ENCODE measurements around the gene CRTC1. TPM values are rescaled to one million over a fixed set of nuclear protein-coding genes. Genes with fewer than 3 reads are reported as not detected.

Gene CRTC1
- total RNA-seq, 2 experiments from 2014 or later, result 5.3 to 9.7 TPM

GRCh38 chr19:18646535-18647370 is 36.7 kb upstream of the CRTC1 start:
- POLR2A ChIA-PET, result no interaction called here
- H3K4me3 Mint-ChIP-seq, result no peak overlapping the region
- H3K27me3 Mint-ChIP-seq, result no peaks in the 10 kb centered on the region
- intact Hi-C loops (cut with DNase I, micrococcal nuclease), result no loop called here
- ATAC-seq (no peak), DNase-seq (no peak)
- peaks cover 9% of the 10 kb centered on the region for H3K36me3 Mint-ChIP-seq (ENCODE audit: low read depth)
- no peaks in the 10 kb centered on the region for H3K9me3 Mint-ChIP-seq (ENCODE audit: low read depth)
- peaks cover 19% of the 10 kb centered on the region for H3K4me1 Mint-ChIP-seq
- H3K27ac Mint-ChIP-seq, result no peak overlapping the region
- CTCF ChIA-PET, result no interaction called here

- ATAC-seq, result no peak
- no peak for DNase-seq
- no peak overlapping the region for H3K4me3 Mint-ChIP-seq
- intact Hi-C loops (cut with DNase I, micrococcal nuclease), result no loop called here
- H3K36me3 Mint-ChIP-seq (ENCODE audit: low read depth), result peaks cover 9% of the 10 kb centered on the region
- POLR2A ChIA-PET, result no interaction called here
- H3K27me3 Mint-ChIP-seq, result no peaks in the 10 kb centered on the region
- peaks cover 19% of the 10 kb centered on the region for H3K4me1 Mint-ChIP-seq
- no peaks in the 10 kb centered on the region for H3K9me3 Mint-ChIP-seq (ENCODE audit: low read depth)
- no peak overlapping the region for H3K27ac Mint-ChIP-seq
- CTCF ChIA-PET, result no interaction called here
Measured at GRCh38 chr19:18647371-18647767, 36.1 kb upstream of the CRTC1 start.

- Mint-ChIP-seq H3K4me3 (no peak overlapping the region), H3K9me3 (ENCODE audit: low read depth) (no peaks in the 10 kb centered on the region), H3K27me3 (no peaks in the 10 kb centered on the region), H3K36me3 (ENCODE audit: low read depth) (peaks cover 9% of the 10 kb centered on the region), H3K4me1 (peaks cover 19% of the 10 kb centered on the region), H3K27ac (no peak overlapping the region)
- ATAC-seq (no peak), DNase-seq (no peak)
- POLR2A ChIA-PET, result no interaction called here
- CTCF ChIA-PET, result no interaction called here
- intact Hi-C loops (cut with DNase I, micrococcal nuclease), result no loop called here
Measured at GRCh38 chr19:18647807-18648206, 35.7 kb upstream of the CRTC1 start.

GRCh38 chr19:18648973-18649315 is 34.5 kb upstream of the CRTC1 start:
- Mint-ChIP-seq H3K4me1 (peaks cover 17% of the 10 kb centered on the region), H3K9me3 (ENCODE audit: low read depth) (no peaks in the 10 kb centered on the region), H3K27ac (no peak overlapping the region), H3K36me3 (ENCODE audit: low read depth) (peaks cover 6% of the 10 kb centered on the region), H3K4me3 (no peak overlapping the region), H3K27me3 (no peaks in the 10 kb centered on the region)
- ATAC-seq (no peak), DNase-seq (no peak)
- intact Hi-C loops (cut with DNase I, micrococcal nuclease), result no loop called here
- ChIA-PET POLR2A (no interaction called here), CTCF (no interaction called here)

- peaks cover 12% of the 10 kb centered on the region for H3K4me1 Mint-ChIP-seq
- H3K36me3 Mint-ChIP-seq (ENCODE audit: low read depth), result peaks cover 4% of the 10 kb centered on the region
- intact Hi-C loops (cut with DNase I, micrococcal nuclease), result no loop called here
- DNase-seq (no peak), ATAC-seq (no peak)
- no peaks in the 10 kb centered on the region for H3K9me3 Mint-ChIP-seq (ENCODE audit: low read depth)
- H3K27ac Mint-ChIP-seq, result no peak overlapping the region
- CTCF ChIA-PET, result no interaction called here
- no peaks in the 10 kb centered on the region for H3K27me3 Mint-ChIP-seq
- H3K4me3 Mint-ChIP-seq, result no peak overlapping the region
- POLR2A ChIA-PET, result no interaction called here
Measured at GRCh38 chr19:18649371-18650020, 34.0 kb upstream of the CRTC1 start.

GRCh38 chr19:18650021-18650390 is 33.5 kb upstream of the CRTC1 start:
- DNase-seq (no peak), ATAC-seq (no peak)
- no peak overlapping the region for H3K4me3 Mint-ChIP-seq
- H3K36me3 Mint-ChIP-seq (ENCODE audit: low read depth), result peaks cover 4% of the 10 kb centered on the region
- ChIA-PET POLR2A (no interaction called here), CTCF (no interaction called here)
- no peak overlapping the region for H3K27ac Mint-ChIP-seq
- intact Hi-C loops (cut with DNase I, micrococcal nuclease), result no loop called here
- peaks cover 11% of the 10 kb centered on the region for H3K4me1 Mint-ChIP-seq
- no peaks in the 10 kb centered on the region for H3K9me3 Mint-ChIP-seq (ENCODE audit: low read depth)
- H3K27me3 Mint-ChIP-seq, result no peaks in the 10 kb centered on the region

- ChIA-PET CTCF (interaction anchor here (0.7 kb wide), 1 partner anchor 63 kb away, joined by 3 read pairs; no protein-coding TSS in a partner anchor), POLR2A (no interaction called here)
- H3K36me3 Mint-ChIP-seq (ENCODE audit: low read depth), result peaks cover 4% of the 10 kb centered on the region
- ATAC-seq (no peak), DNase-seq (no peak)
- H3K4me3 Mint-ChIP-seq, result no peak overlapping the region
- intact Hi-C loops (cut with DNase I, micrococcal nuclease), result no loop called here
- H3K9me3 Mint-ChIP-seq (ENCODE audit: low read depth), result no peaks in the 10 kb centered on the region
- H3K27me3 Mint-ChIP-seq, result no peaks in the 10 kb centered on the region
- peaks cover 11% of the 10 kb centered on the region for H3K4me1 Mint-ChIP-seq
- H3K27ac Mint-ChIP-seq, result no peak overlapping the region
Measured at GRCh38 chr19:18650468-18651041, 32.9 kb upstream of the CRTC1 start.

GRCh38 chr19:18651300-18651699 is 32.2 kb upstream of the CRTC1 start:
- Mint-ChIP-seq H3K4me1 (peaks cover 11% of the 10 kb centered on the region), H3K9me3 (ENCODE audit: low read depth) (no peaks in the 10 kb centered on the region), H3K4me3 (no peak overlapping the region), H3K36me3 (ENCODE audit: low read depth) (peaks cover 4% of the 10 kb centered on the region), H3K27me3 (no peaks in the 10 kb centered on the region), H3K27ac (no peak overlapping the region)
- DNase-seq (no peak), ATAC-seq (no peak)
- intact Hi-C loops (cut with DNase I, micrococcal nuclease), result no loop called here
- POLR2A ChIA-PET, result no interaction called here
- CTCF ChIA-PET, result no interaction called here

GRCh38 chr19:18651733-18652132 is 31.7 kb upstream of the CRTC1 start:
- Mint-ChIP-seq H3K36me3 (ENCODE audit: low read depth) (peaks cover 3% of the 10 kb centered on the region), H3K9me3 (ENCODE audit: low read depth) (no peaks in the 10 kb centered on the region), H3K4me3 (no peak overlapping the region), H3K27ac (no peak overlapping the region), H3K4me1 (peaks cover 11% of the 10 kb centered on the region), H3K27me3 (no peaks in the 10 kb centered on the region)
- ChIA-PET POLR2A (no interaction called here), CTCF (no interaction called here)
- no peak for ATAC-seq
- DNase-seq, result no peak
- intact Hi-C loops (cut with DNase I, micrococcal nuclease), result no loop called here

- Mint-ChIP-seq H3K9me3 (ENCODE audit: low read depth) (no peaks in the 10 kb centered on the region), H3K4me1 (peaks cover 12% of the 10 kb centered on the region), H3K36me3 (ENCODE audit: low read depth) (peaks cover 1% of the 10 kb centered on the region), H3K27me3 (no peaks in the 10 kb centered on the region), H3K4me3 (no peak overlapping the region), H3K27ac (no peak overlapping the region)
- intact Hi-C loops (cut with DNase I, micrococcal nuclease), result no loop called here
- ChIA-PET POLR2A (no interaction called here), CTCF (no interaction called here)
- DNase-seq, result no peak
- no peak for ATAC-seq
Measured at GRCh38 chr19:18653853-18654252, 29.6 kb upstream of the CRTC1 start.

- POLR2A ChIA-PET, result no interaction called here
- intact Hi-C loops (cut with DNase I, micrococcal nuclease), result no loop called here
- ATAC-seq, result no peak
- Mint-ChIP-seq H3K4me1 (peaks cover 7% of the 10 kb centered on the region), H3K4me3 (no peak overlapping the region), H3K36me3 (ENCODE audit: low read depth) (no peaks in the 10 kb centered on the region), H3K9me3 (ENCODE audit: low read depth) (no peaks in the 10 kb centered on the region), H3K27me3 (no peaks in the 10 kb centered on the region), H3K27ac (no peak overlapping the region)
- DNase-seq, result no peak
- CTCF ChIA-PET, result no interaction called here
Measured at GRCh38 chr19:18654469-18654868, 29.0 kb upstream of the CRTC1 start.

- Mint-ChIP-seq H3K9me3 (ENCODE audit: low read depth) (no peaks in the 10 kb centered on the region), H3K4me3 (no peak overlapping the region), H3K36me3 (ENCODE audit: low read depth) (no peaks in the 10 kb centered on the region), H3K27ac (no peak overlapping the region), H3K27me3 (no peaks in the 10 kb centered on the region), H3K4me1 (peaks cover 5% of the 10 kb centered on the region)
- ChIA-PET POLR2A (interaction anchor here (0.6 kb wide), 1 partner anchor 919 kb away, joined by 3 read pairs; no protein-coding TSS in a partner anchor), CTCF (no interaction called here)
- ATAC-seq (no peak), DNase-seq (no peak)
- intact Hi-C loops (cut with DNase I, micrococcal nuclease), result no loop called here
Measured at GRCh38 chr19:18655173-18655844, 28.2 kb upstream of the CRTC1 start.
